ENCODE measurements around the gene CACNA1C.
"Not testable (repeated sequence)": the region's sequence is repeated elsewhere in the genome, so short reads cannot be mapped to it uniquely, and the experiment has no call there.

Gene CACNA1C

DNA sequence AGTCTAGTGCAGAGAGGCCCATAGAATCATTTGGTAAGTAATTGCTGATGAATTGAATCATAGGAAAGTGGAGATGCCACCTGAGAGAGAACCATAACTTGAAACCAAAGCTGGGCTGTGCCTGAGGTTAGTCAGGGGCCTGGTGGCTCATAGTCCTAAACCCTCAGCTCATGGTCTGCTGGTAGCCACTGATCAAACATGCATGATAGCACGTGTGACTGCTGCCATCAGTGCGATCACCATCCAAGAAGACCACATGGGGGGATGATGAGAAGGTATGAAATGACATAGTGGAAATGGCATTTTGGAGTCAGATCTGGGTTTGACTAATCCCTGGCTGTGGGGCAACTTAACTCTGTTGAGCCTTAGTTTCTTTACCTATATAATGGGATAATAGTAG is 190.5 kb downstream of the CACNA1C start:
- H3K9me3 ChIP-seq (ENCODE audit: control insufficient read depth in 1 of 2, low read length in 2 of 2): no peaks in the 10 kb centered on the region
- peak overlapping the region; percentile 89 for H3K27ac ChIP-seq (ENCODE audit: low read length)
- H3K4me3 ChIP-seq (ENCODE audit: low read depth in 1 of 2, low read length in 2 of 2): no peak overlapping the region
- H3K36me3 ChIP-seq (ENCODE audit: control insufficient read depth in 1 of 2, insufficient read depth in 2 of 2, low read length in 2 of 2): no peaks in the 10 kb centered on the region
- H3K27me3 ChIP-seq (ENCODE audit: low read depth, low read length): no peaks in the 10 kb centered on the region
- peaks cover 2 to 7% of the 10 kb centered on the region in 2 donors for H3K4me1 ChIP-seq (ENCODE audit: control insufficient read depth in 1 of 2, insufficient read depth in 2 of 2, low read length in 2 of 2)

DNA sequence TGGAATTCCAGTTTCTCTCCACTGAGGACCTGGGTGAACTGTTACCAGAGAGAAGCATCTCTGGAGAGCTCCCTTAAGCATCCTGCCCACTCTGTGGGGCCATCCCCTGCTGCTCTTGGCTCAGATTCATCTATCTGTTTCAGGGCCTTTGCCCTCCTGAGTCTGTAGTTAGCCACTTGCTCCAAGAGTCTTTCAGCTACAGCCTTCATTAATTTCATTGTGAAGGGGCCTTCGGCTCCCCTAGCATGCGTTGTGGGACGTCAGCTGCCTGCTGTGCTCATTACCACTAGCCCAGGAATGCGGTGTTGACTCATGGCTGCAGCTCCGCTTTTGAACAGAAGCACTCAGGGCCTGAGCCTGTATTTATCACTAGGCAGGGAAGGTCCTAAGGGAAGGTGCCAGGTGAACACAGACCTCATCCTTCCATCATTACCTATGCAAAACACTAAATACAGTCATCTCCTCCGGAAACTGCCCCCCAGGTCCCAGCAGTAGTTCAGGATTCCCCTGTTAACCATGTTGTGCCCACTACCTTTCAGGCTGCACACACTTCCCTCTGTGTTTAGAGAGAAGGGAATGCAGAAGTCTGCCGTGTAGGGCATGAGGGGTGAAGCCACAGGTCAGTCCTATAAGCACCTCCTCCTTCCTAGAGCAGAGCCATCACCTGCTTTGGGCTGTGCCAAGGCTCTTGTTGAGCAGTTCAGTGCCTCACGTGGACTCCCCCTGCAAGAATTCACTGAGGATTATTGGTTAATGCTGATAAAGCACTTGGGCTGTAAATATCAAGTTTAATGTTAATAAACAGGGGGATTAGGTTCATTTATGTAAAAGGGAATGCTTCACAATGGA is 191.4 kb downstream of the CACNA1C start:
- no peaks in the 10 kb centered on the region for H3K27me3 ChIP-seq (ENCODE audit: low read depth, low read length)
- H3K36me3 ChIP-seq (ENCODE audit: control insufficient read depth in 1 of 2, insufficient read depth in 2 of 2, low read length in 2 of 2): no peaks in the 10 kb centered on the region
- peak overlapping the region; percentile 89 for H3K27ac ChIP-seq (ENCODE audit: low read length)
- H3K9me3 ChIP-seq (ENCODE audit: control insufficient read depth in 1 of 2, low read length in 2 of 2): no peaks in the 10 kb centered on the region
- H3K4me3 ChIP-seq (ENCODE audit: low read depth in 1 of 2, low read length in 2 of 2): no peak overlapping the region
- H3K4me1 ChIP-seq (ENCODE audit: control insufficient read depth in 1 of 2, insufficient read depth in 2 of 2, low read length in 2 of 2): peaks cover 5 to 13% of the 10 kb centered on the region in 2 donors

DNA sequence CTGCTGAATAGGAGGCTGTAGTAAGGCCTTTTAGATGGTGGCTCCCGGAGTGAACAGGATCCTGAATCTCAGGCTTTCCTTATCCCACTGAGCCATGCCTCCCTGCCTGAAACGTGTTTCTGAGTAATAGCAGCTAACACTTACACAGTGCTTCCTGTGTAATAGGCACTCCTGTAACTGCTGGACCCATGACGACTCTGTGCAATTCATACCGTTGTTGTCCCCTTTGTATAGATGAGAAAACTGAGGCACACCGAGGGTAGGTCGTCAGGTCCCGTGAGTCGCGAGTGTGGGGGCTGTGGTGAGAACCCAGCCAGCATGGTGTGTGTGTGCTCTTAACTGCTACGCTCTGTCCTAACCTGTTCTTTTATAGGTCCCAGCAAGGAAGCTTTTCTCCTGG is 193.6 kb downstream of the CACNA1C start:
- Histone ChIP-seq H3K27me3 (ENCODE audit: low read depth, low read length) (no peaks in the 10 kb centered on the region), H3K4me3 (ENCODE audit: low read depth in 1 of 2, low read length in 2 of 2) (no peak overlapping the region), H3K9me3 (ENCODE audit: control insufficient read depth in 1 of 2, low read length in 2 of 2) (no peaks in the 10 kb centered on the region), H3K4me1 (ENCODE audit: control insufficient read depth in 1 of 2, insufficient read depth in 2 of 2, low read length in 2 of 2) (peaks cover 5 to 13% of the 10 kb centered on the region in 2 donors), H3K27ac (ENCODE audit: low read length) (no peak overlapping the region), H3K36me3 (ENCODE audit: control insufficient read depth in 1 of 2, insufficient read depth in 2 of 2, low read length in 2 of 2) (no peaks in the 10 kb centered on the region)

DNA sequence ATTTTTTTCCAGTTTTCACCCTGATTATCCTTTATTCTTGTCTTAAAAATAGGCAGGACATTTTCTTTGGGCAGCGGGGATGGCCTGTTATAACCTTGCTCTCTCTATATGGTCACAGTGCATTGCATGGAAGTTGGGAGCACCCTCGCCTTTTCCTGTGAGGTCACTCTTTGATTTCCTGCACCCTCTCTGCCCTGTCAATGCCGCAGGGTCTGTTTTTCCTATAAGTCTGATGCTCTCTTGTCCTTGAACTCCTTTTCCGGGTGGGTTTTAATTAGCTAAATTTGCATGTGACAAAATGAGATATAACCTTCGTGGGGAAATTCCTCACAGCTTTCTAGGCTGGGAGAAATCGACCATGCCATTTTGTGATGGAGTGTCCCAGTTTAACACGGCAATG is 194.3 kb downstream of the CACNA1C start:
- H3K27me3 ChIP-seq (ENCODE audit: low read depth, low read length): no peaks in the 10 kb centered on the region
- no peaks in the 10 kb centered on the region for H3K9me3 ChIP-seq (ENCODE audit: control insufficient read depth in 1 of 2, low read length in 2 of 2)
- H3K36me3 ChIP-seq (ENCODE audit: control insufficient read depth in 1 of 2, insufficient read depth in 2 of 2, low read length in 2 of 2): no peaks in the 10 kb centered on the region
- H3K4me1 ChIP-seq (ENCODE audit: control insufficient read depth in 1 of 2, insufficient read depth in 2 of 2, low read length in 2 of 2): peaks cover 5 to 13% of the 10 kb centered on the region in 2 donors
- H3K4me3 ChIP-seq (ENCODE audit: low read depth in 1 of 2, low read length in 2 of 2): no peak overlapping the region
- peak overlapping the region; percentile 80 for H3K27ac ChIP-seq (ENCODE audit: low read length)

DNA sequence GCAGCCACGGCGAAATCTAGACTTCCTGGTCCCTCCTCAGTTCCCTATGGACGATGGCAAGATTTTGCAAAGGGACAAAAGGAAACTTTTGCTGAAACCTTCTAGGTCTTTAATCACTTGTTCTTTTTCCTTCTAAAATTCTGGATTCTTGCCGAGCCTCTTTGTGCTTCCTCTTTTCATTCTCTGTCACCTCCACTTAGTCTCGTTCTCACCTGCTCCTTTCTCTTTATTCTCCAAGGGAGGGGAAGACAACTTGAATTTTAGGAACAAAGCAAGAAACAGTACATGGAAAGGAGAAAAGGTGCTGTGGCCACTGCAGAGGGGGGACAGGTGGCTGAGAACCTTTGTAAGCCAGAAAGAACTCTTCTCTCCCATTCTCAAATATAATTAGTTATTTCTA is 194.8 kb downstream of the CACNA1C start:
- Histone ChIP-seq H3K27me3 (ENCODE audit: low read depth, low read length) (no peaks in the 10 kb centered on the region), H3K4me3 (ENCODE audit: low read depth in 1 of 2, low read length in 2 of 2) (no peak overlapping the region), H3K36me3 (ENCODE audit: control insufficient read depth in 1 of 2, insufficient read depth in 2 of 2, low read length in 2 of 2) (no peaks in the 10 kb centered on the region), H3K9me3 (ENCODE audit: control insufficient read depth in 1 of 2, low read length in 2 of 2) (no peaks in the 10 kb centered on the region), H3K4me1 (ENCODE audit: control insufficient read depth in 1 of 2, insufficient read depth in 2 of 2, low read length in 2 of 2) (peaks cover 5 to 13% of the 10 kb centered on the region in 2 donors), H3K27ac (ENCODE audit: low read length) (peak overlapping the region; percentile 80)

DNA sequence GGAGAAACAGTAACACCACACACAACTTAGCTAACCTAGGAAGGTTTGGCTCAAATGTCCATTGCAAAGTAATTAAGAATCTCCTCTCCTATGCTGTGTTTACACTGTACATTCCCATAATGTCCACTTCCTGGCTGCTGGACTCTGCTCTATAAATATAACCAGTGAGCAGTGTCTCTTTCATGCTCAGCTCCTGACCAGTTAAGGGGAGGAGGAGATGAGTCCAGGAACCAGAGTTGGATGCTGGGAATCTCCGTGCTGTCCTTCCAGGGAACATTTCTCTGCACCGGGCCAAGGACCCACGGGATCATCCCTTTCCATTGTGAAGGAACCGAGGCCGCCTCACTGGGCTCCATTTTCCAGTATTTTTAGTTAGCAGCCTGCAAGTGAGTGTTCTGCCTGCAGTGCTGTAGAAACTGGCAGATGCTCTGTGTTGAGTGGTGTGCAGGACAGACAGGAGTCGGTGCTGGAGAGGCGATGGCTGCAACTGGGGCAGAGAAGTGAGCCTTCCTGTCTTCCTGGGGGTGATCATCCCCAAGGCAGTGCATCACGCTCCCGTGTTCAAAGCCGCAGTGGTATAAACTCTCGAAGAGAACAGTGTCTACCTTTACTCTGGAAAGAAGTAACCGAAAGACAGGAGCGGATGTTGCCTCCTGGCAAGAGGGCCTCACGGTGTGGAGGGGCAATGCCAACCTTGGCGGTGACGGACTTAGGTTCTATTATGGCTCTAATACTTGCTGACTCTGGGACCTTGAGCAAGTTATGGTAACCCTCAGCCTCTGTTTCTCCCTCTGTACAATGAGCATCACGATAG is 195.5 kb downstream of the CACNA1C start:
- Histone ChIP-seq H3K27me3 (ENCODE audit: low read depth, low read length) (no peaks in the 10 kb centered on the region), H3K36me3 (ENCODE audit: control insufficient read depth in 1 of 2, insufficient read depth in 2 of 2, low read length in 2 of 2) (no peaks in the 10 kb centered on the region), H3K9me3 (ENCODE audit: control insufficient read depth in 1 of 2, low read length in 2 of 2) (no peaks in the 10 kb centered on the region), H3K4me3 (ENCODE audit: low read depth in 1 of 2, low read length in 2 of 2) (peak overlapping the region in 1 of 2 donors; percentile 37), H3K4me1 (ENCODE audit: control insufficient read depth in 1 of 2, insufficient read depth in 2 of 2, low read length in 2 of 2) (peaks cover 5 to 13% of the 10 kb centered on the region in 2 donors), H3K27ac (ENCODE audit: low read length) (peak overlapping the region; percentile 90)

DNA sequence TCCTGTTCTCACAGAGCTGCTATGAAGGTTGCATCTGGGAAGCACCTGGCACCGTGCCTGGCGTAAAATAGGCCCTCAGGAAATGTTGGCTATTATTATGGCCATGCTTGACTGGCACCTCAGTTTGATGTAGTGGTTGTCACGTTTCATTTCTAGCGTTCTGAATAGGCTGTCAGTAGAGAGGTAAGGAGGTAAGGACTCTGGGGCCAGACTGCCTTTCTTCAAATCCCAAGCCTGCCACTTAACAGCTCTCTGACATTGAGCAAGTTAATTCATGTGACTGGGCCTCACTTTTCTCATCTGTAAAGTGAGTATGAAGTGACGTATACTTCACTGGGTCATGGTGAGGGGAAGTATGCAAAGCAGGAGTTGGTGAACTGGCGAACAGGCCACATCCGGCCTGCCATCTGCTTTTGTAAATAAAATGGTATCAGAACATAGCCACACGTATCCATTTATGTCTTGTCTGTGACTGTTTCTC is 196.2 kb downstream of the CACNA1C start:
- Histone ChIP-seq H3K27ac (ENCODE audit: low read length) (peak overlapping the region; percentile 90), H3K27me3 (ENCODE audit: low read depth, low read length) (no peaks in the 10 kb centered on the region), H3K36me3 (ENCODE audit: control insufficient read depth in 1 of 2, insufficient read depth in 2 of 2, low read length in 2 of 2) (no peaks in the 10 kb centered on the region), H3K4me1 (ENCODE audit: control insufficient read depth in 1 of 2, insufficient read depth in 2 of 2, low read length in 2 of 2) (peaks cover 5 to 13% of the 10 kb centered on the region in 2 donors), H3K4me3 (ENCODE audit: low read depth in 1 of 2, low read length in 2 of 2) (peak overlapping the region in 1 of 2 donors; percentile 37), H3K9me3 (ENCODE audit: control insufficient read depth in 1 of 2, low read length in 2 of 2) (no peaks in the 10 kb centered on the region)

DNA sequence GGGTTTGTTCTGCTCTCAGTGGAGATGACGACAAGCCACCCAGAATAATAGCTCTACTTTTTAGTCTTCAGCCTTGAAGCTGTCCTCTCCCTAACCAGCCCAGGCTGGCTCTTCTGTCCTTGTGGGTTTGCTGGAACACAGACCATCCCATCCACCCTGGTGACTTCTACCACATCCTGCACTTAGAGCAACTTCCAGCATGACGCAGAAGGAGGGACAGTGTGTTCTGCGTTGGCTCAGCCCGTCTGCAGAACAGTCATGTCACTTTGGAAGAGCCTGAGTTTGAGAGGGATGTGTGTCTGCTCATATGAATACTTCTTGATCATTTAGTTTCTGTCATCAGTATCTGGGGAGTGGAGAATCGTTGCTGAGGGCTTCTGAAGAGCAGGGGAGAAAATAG is 198.0 kb downstream of the CACNA1C start:
- H3K27ac ChIP-seq (ENCODE audit: low read length): peak overlapping the region; percentile 53

DNA sequence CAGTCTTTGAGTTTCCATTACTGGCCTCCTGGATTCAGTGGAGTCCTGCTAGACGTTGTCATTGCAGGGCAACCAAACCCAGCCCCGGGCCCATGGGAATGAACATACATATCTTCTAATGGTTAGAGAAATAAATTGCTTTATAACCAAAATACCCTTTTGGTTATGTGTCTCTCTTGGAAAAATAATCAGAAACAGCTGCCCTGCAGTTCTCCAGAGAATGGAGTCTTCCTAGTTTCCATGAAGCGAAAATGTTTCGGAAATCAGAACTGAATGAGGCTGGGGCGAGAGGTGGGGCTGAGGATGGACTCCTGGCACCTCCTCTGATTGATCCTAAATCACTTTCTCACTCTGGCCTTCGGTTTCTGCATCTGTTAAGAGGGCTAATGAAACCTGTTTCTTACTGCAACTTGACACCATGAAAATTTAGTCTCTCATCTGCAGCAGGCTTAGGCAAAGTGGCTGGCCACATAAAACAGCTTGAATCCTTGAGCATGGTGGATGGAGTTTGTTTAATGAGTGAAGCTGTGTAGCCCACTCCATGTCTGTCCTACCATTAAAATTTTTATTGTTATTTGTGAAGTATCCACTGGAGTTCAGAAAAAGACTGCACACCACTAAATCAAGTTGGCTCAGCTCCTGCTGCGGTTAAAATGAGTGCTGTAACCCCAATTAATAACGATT is 198.9 kb downstream of the CACNA1C start:
- peaks cover 5 to 7% of the 10 kb centered on the region in 2 donors for H3K4me1 ChIP-seq (ENCODE audit: control insufficient read depth in 1 of 2, insufficient read depth in 2 of 2, low read length in 2 of 2)
- peak overlapping the region; percentile 53 for H3K27ac ChIP-seq (ENCODE audit: low read length)
- no peaks in the 10 kb centered on the region for H3K27me3 ChIP-seq (ENCODE audit: low read depth, low read length)

More for the DNA sequence above, 198.0 kb downstream of the CACNA1C start:
- Histone ChIP-seq H3K4me1 (ENCODE audit: control insufficient read depth in 1 of 2, insufficient read depth in 2 of 2, low read length in 2 of 2) (peaks cover 5 to 7% of the 10 kb centered on the region in 2 donors), H3K36me3 (ENCODE audit: control insufficient read depth in 1 of 2, insufficient read depth in 2 of 2, low read length in 2 of 2) (no peaks in the 10 kb centered on the region), H3K4me3 (ENCODE audit: low read depth in 1 of 2, low read length in 2 of 2) (no peak overlapping the region), H3K9me3 (ENCODE audit: control insufficient read depth in 1 of 2, low read length in 2 of 2) (no peaks in the 10 kb centered on the region), H3K27me3 (ENCODE audit: low read depth, low read length) (no peaks in the 10 kb centered on the region)

DNA sequence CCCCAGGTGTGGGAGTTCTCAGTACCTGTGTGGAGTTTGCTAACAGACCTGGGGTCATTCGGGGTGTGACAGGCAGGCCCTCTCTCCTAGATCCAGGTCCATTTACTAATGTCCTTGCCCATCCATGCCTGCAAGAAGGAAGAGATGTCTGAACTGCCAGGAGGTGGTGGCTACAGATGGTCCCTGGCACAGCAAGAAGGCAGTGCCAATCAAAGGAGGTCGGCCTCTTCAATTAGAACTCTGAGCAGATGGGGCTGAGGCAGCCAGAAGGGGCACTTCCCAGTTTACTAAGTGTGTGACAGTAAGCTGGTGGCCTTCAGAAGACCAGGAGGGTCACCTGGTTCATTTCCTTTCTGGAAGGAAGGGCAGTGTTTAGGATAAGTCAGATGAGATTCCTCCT is 202.5 kb downstream of the CACNA1C start:
- H3K27ac ChIP-seq (ENCODE audit: low read length): no peak overlapping the region
- H3K4me3 ChIP-seq (ENCODE audit: low read depth in 1 of 2, low read length in 2 of 2): no peak overlapping the region
- no peaks in the 10 kb centered on the region for H3K36me3 ChIP-seq (ENCODE audit: control insufficient read depth in 1 of 2, insufficient read depth in 2 of 2, low read length in 2 of 2)
- H3K9me3 ChIP-seq (ENCODE audit: control insufficient read depth in 1 of 2, low read length in 2 of 2): no peaks in the 10 kb centered on the region
- no peaks in the 10 kb centered on the region for H3K4me1 ChIP-seq (ENCODE audit: control insufficient read depth in 1 of 2, insufficient read depth in 2 of 2, low read length in 2 of 2)
- no peaks in the 10 kb centered on the region for H3K27me3 ChIP-seq (ENCODE audit: low read depth, low read length)

More for the DNA sequence above, 198.9 kb downstream of the CACNA1C start:
- Histone ChIP-seq H3K4me3 (ENCODE audit: low read depth in 1 of 2, low read length in 2 of 2) (no peak overlapping the region), H3K9me3 (ENCODE audit: control insufficient read depth in 1 of 2, low read length in 2 of 2) (no peaks in the 10 kb centered on the region), H3K36me3 (ENCODE audit: control insufficient read depth in 1 of 2, insufficient read depth in 2 of 2, low read length in 2 of 2) (no peaks in the 10 kb centered on the region)

DNA sequence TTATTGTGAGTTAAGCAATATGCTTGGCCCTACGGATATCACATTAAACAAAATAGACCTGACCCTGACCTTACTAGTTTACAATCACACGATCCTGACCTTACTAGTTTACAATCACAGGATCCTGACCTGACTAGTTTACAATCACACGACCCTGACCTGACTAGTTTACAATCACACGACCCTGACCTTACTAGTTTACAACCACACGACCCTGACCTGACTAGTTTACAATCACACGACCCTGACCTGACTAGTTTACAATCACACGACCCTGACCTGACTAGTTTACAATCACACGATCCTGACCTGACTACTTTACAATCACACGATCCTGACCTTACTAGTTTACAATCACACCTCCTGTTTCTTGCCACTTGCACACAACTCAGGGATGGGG is 202.9 kb downstream of the CACNA1C start:
- H3K27me3 ChIP-seq (ENCODE audit: low read depth, low read length); H3K36me3 ChIP-seq (ENCODE audit: control insufficient read depth in 1 of 2, insufficient read depth in 2 of 2, low read length in 2 of 2); H3K27ac ChIP-seq (ENCODE audit: low read length); H3K9me3 ChIP-seq (ENCODE audit: control insufficient read depth in 1 of 2, low read length in 2 of 2); H3K4me3 ChIP-seq (ENCODE audit: low read depth in 1 of 2, low read length in 2 of 2); H3K4me1 ChIP-seq (ENCODE audit: control insufficient read depth in 1 of 2, insufficient read depth in 2 of 2, low read length in 2 of 2): not testable (repeated sequence)

Measured in muscle layer of duodenum (tissue), 2 donors.